ENCODE measurements around the gene PRODH.
"Not testable (repeated sequence)": the region's sequence is repeated elsewhere in the genome, so short reads cannot be mapped to it uniquely, and the experiment has no call there.

DNA sequence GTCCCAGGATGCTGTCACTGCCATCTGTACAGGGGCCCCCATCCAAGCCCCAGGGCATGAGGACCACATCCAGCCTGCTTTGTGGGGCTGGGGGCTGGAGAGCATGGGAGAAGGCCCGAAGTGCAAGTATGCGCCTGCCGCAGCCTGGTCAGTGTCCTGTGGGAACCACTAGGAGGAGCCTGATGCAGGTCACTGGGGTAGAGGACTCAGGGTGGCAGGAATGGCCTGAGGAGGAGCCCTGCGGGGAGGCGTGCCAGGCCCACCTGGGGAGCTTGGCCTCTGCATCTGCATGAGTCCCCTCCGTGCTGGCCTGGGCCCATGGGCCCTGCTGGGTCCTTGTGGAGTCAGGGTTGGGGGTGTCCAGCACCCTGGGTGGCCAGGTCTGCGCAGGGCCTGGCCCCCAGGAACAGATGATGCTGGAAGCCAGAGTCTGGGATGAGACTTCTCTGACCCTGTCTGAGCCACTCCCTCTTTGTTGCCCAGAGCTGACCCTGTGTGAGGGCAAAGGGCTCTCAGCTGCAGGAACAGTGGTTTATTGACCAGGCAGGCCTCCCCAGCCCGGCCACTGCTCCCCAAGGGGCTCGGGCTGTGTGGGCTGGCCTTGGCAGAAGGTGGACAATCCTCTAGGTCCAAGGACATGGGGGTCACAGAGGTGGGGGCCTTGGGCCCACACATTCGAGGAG lies 23.7 kb downstream of the PRODH start:
- not testable (repeated sequence) for TF ChIP-seq HDGF (IDR thresholded peaks at IDR 0.05; ENCODE audit: borderline replicate concordance); BHLHE40 (IDR thresholded peaks at IDR 0.05; ENCODE audit: borderline replicate concordance); SP1 (IDR thresholded peaks at IDR 0.05); SUZ12 (IDR thresholded peaks at IDR 0.05); TARDBP (IDR thresholded peaks at IDR 0.05); CTBP1 (IDR thresholded peaks at IDR 0.05; ENCODE audit: borderline replicate concordance); FOXA1 (IDR thresholded peaks at IDR 0.05); LEF1 (IDR thresholded peaks at IDR 0.05; ENCODE audit: borderline replicate concordance); FOXK2 (IDR thresholded peaks at IDR 0.05)
- TF ChIP-seq, protein P1, sequence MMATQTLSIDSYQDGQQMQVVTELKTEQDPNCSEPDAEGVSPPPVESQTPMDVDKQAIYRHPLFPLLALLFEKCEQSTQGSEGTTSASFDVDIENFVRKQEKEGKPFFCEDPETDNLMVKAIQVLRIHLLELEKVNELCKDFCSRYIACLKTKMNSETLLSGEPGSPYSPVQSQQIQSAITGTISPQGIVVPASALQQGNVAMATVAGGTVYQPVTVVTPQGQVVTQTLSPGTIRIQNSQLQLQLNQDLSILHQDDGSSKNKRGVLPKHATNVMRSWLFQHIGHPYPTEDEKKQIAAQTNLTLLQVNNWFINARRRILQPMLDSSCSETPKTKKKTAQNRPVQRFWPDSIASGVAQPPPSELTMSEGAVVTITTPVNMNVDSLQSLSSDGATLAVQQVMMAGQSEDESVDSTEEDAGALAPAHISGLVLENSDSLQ (IDR thresholded peaks at IDR 0.05), result not testable (repeated sequence)

Measured in HEK293T (cell line).